ENCODE results near the gene MYO15A.

MYO15A gene

GRCh38 chr17:18102640-18103039 is 5.9 kb upstream of the MYO15A start:
- H3K27ac ChIP-seq: no peak overlapping the region
- no peak overlapping the region for H3K4me3 ChIP-seq

GRCh38 chr17:18105027-18105426 is 3.5 kb upstream of the MYO15A start:
- Histone ChIP-seq H3K27ac (no peak overlapping the region), H3K4me3 (no peak overlapping the region)

- Histone ChIP-seq H3K27ac (no peak overlapping the region), H3K4me3 (no peak overlapping the region)
These were observed 3.0 kb upstream of the MYO15A start for GRCh38 chr17:18105595-18105994.

DNA sequence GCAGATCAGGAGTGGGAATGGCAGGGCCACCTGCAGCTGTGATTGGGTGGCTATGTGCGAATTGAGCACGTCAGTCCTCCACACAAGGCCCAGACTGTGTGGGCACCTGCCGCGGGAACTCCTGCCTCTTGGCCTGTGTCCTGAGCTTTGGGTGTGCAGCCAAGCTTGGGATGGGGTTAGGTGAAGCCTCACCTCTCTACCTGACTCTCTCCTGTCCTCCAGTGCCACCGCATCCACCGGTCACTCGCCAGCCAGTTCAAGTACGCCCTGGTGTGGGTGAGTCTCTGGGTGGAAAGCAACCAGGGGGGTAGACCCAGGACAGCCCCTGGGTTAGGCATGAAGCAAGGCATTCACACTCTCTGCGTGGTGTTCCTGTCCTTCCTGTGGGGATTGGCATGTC is 2.3 kb upstream of the MYO15A start:
- no peak overlapping the region for H3K4me3 ChIP-seq
- no peak overlapping the region for H3K27ac ChIP-seq

- peak overlapping the region in 1 of 21 experiments; percentile 37 for H3K27ac ChIP-seq
- H3K4me3 ChIP-seq: no peak overlapping the region
These were observed 1.3 kb upstream of the MYO15A start for GRCh38 chr17:18107061-18107790.

- H3K4me3 ChIP-seq: no peak overlapping the region
- peak overlapping the region in 1 of 21 experiments; percentile 37 for H3K27ac ChIP-seq
These were observed 585 bp upstream of the MYO15A start for GRCh38 chr17:18107971-18108370.

GRCh38 chr17:18109935-18110485 is 1.5 kb downstream of the MYO15A start:
- H3K4me3 ChIP-seq: no peak overlapping the region
- no peak overlapping the region for H3K27ac ChIP-seq

DNA sequence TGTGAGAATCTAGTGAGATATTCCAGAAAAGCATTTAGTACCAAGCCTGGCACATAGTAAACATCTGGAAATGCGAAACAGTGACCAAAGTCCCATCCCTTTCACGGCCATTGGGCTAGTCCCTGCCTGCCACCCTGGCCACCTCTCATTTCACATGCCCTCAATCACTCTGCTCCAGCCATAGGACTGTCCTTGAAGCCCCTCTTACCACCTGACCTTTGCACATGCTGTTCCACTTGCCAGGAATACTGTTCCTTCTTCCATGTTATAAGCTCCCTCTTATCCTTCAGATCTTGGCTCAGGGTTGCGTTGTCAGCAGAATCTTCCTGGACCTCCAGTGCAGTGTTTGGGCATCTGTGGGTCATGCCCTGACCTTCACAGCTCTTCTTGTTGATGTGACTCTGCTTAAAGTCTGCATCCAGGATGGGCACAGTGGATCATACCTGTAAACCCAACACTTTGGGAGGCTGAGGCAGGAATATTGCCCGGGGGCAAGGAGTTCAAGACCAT is 2.1 kb downstream of the MYO15A start:
- Histone ChIP-seq H3K4me3 (no peak overlapping the region), H3K27ac (no peak overlapping the region)

- H3K27ac ChIP-seq: no peak overlapping the region
These were observed 2.9 kb downstream of the MYO15A start for GRCh38 chr17:18111330-18111971.

DNA sequence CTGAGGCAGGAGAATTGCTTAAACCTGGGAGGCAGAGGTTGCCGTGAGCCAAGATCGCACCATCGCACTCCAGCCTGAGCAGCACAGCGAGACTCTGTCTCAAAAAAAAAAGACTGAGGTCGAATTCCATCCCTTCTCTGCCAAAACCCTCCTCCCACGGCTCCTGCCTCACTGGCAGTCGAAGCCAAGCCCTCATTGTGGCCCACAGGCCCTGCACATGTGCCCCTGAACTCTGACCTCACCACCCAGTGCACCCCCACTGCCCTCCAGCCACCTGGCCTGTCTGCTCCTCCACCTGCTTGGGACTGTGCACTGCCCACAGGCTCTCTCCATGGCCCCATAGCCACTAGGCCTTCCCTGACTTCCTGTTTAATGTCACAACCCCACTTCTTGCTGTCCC is 7.0 kb downstream of the MYO15A start:
- no peak overlapping the region for H3K27ac ChIP-seq
- H3K4me3 ChIP-seq: no peak overlapping the region

More at GRCh38 chr17:18111330-18111971, 2.9 kb downstream of the MYO15A start:
- H3K4me3 ChIP-seq: no peak overlapping the region

DNA sequence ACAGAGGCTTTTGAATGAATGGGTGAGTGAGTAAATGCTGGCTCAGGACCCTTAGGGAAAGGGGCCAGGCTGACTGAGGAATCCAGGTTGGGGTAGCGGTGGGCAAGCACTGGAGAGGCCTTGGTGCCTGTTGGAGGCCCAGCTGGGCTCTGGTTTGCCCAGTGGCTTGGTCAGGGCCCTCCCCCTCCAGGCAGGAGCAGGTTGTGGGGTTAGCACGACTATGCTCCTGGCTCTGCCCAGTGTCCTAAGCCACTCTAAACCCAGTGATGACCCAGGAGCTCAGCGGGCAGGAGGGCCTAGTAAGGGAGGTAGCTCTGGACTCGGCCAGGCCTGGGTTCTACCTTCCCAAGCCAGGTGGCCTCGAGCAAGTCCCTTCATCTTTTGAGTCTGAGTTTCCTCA is 7.5 kb downstream of the MYO15A start:
- no peak overlapping the region for H3K27ac ChIP-seq
- H3K4me3 ChIP-seq: no peak overlapping the region

GRCh38 chr17:18117533-18117932 is 9.0 kb downstream of the MYO15A start:
- H3K27ac ChIP-seq: no peak overlapping the region
- H3K4me3 ChIP-seq: no peak overlapping the region

- H3K27ac ChIP-seq: no peak overlapping the region
These were observed 9.7 kb downstream of the MYO15A start for GRCh38 chr17:18117982-18118975.

DNA sequence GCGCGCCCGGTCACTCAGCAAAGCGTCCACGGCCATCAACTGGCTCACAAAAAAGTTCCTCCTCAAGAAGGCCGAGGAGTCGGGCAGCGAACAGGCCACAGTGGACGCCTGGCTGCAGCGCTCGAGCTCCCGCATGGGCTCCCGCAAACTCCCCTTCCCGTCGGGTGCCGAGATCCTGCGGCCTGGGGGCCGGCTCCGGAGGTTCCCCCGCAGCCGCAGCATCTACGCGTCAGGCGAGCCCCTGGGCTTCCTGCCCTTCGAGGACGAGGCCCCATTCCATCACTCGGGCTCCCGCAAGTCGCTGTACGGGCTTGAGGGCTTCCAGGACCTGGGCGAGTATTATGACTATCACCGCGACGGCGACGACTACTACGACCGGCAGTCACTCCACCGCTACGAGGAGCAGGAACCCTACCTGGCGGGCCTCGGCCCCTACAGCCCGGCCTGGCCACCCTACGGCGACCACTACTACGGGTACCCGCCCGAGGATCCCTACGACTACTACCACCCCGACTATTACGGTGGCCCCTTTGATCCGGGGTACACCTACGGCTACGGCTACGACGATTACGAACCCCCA is 10.7 kb downstream of the MYO15A start:
- no peak overlapping the region for H3K27ac ChIP-seq
- no peak overlapping the region for H3K4me3 ChIP-seq

More at GRCh38 chr17:18117982-18118975, 9.7 kb downstream of the MYO15A start:
- H3K4me3 ChIP-seq: no peak overlapping the region

DNA sequence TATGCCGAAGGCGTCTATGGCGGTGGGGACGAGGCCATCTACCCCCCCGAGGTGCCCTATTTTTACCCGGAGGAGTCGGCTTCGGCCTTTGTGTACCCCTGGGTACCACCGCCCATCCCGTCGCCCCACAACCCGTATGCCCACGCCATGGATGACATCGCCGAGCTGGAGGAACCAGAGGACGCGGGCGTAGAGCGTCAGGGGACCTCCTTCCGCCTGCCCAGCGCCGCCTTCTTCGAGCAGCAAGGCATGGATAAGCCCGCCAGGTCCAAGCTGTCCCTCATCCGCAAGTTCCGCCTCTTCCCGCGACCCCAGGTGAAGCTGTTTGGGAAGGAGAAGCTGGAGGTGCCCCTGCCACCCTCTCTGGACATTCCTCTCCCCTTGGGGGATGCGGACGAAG is 11.4 kb downstream of the MYO15A start:
- no peak overlapping the region for H3K4me3 ChIP-seq
- H3K27ac ChIP-seq: no peak overlapping the region

- Histone ChIP-seq H3K4me3 (no peak overlapping the region), H3K27ac (no peak overlapping the region)
These were observed 12.0 kb downstream of the MYO15A start for GRCh38 chr17:18120461-18121017.

DNA sequence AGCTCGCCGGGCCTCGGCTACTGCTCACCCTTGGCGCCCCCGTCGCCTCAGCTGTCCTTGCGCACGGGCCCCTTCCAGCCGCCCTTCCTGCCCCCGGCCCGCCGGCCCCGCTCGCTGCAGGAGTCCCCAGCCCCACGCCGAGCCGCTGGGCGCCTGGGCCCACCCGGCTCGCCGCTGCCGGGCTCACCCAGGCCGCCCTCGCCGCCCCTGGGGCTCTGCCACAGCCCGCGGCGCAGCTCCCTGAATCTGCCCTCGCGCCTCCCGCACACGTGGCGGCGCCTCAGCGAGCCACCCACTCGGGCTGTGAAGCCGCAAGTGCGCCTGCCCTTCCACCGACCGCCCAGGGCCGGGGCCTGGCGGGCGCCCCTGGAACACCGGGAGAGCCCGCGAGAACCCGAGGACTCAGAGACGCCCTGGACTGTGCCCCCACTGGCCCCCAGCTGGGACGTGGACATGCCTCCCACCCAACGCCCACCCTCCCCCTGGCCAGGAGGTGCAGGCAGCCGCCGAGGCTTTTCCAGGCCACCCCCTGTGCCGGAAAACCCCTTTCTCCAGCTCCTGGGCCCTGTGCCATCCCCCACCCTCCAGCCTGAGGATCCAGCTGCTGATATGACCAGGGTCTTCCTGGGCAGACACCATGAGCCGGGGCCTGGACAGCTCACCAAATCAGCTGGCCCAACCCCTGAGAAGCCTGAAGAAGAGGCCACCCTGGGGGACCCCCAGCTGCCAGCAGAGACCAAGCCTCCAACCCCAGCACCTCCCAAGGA is 12.8 kb downstream of the MYO15A start:
- H3K4me3 ChIP-seq: no peak overlapping the region
- no peak overlapping the region for H3K27ac ChIP-seq

DNA sequence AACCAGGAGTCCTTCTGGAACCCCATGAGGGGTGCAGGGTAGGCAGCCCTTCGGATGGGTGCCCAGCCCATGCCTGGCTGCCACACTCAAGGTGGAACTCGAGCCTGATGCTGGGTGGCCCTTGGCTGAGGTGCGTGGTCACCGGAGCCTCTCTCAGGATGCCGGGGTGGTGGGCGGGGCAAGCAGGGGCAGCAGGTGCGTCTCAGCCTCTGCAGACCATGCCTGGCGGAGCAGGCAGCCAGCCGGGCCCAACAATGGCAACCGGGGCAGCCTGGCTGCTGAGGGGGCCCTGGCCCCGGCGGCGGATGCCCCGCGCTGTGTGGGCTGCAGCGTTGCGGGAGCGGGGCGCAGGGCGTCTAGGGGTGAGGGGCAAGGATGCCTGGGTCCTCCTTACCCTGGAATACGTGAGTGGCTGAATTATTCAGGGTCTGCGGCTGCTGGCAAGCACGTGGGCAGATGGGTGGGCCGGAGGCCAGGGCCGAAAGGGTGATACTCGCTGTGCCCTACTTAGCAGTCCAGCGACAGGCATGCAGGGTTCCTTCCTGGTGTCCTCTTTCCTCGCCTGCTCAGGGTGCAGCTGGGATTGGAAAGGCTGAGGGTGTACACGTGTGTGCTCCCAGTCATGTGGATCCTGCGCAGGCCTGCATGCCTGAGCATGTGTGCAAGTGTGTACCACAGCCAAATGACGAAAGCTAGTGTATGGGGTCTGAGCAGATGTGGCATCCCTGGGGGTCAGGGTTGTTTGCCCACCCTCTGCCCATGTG is 14.6 kb downstream of the MYO15A start:
- H3K4me3 ChIP-seq: no peak overlapping the region

More for the DNA sequence above, 14.6 kb downstream of the MYO15A start:
- H3K27ac ChIP-seq: no peak overlapping the region
